ENCODE results near the gene ADRB2.

DNA sequence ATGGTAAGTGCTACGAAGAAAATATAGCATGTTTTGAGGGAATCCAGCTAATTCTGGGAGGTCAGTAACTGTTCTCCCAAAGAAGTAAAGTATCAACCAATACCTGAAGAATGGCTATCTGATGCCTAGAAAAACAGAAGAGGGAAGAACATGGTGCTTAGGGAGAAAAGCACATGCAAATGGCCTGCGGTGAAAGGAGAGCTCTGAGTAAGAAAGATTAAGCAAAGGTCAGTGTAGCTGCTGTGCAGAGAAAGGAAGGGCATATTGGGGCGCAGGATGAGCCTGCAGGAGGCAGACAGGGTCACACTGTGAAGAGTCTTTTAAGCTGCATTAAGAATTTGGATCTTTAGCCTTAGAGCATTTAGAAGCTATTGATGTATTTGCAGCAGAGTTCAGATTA, 11.0 kb downstream of the ADRB2 start:
- TF ChIP-seq, protein P1, sequence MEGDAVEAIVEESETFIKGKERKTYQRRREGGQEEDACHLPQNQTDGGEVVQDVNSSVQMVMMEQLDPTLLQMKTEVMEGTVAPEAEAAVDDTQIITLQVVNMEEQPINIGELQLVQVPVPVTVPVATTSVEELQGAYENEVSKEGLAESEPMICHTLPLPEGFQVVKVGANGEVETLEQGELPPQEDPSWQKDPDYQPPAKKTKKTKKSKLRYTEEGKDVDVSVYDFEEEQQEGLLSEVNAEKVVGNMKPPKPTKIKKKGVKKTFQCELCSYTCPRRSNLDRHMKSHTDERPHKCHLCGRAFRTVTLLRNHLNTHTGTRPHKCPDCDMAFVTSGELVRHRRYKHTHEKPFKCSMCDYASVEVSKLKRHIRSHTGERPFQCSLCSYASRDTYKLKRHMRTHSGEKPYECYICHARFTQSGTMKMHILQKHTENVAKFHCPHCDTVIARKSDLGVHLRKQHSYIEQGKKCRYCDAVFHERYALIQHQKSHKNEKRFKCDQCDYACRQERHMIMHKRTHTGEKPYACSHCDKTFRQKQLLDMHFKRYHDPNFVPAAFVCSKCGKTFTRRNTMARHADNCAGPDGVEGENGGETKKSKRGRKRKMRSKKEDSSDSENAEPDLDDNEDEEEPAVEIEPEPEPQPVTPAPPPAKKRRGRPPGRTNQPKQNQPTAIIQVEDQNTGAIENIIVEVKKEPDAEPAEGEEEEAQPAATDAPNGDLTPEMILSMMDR (IDR thresholded peaks at IDR 0.05), result no peak
- TF ChIP-seq POLR2A (IDR thresholded peaks at IDR 0.05), result no peak
